ENCODE results near the gene RAPGEF6.

RAPGEF6 gene

GRCh38 chr5:131607418-131607817 lies 27.6 kb downstream of the RAPGEF6 start:
- no peak for ATAC-seq

DNA sequence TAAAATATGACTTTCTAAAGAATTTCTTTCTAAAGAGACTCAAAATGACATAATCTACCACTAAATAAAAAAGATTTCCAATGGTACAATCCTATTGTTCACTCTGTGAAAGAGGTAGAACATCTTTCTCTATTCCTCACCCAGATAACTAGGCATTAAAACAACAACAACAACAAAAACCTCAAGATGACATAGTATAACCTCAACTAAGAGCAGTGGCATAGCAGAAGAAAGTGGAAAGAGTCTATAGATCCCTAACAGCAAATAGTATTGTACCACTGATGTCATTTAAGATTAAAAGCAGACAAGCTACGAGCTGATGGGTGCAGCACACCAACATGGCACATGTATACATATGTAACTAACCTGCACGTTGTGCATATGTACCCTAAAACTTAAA lies 29.9 kb downstream of the RAPGEF6 start:
- TF ChIP-seq ZNF70 (CRISPR knock-in tag; IDR thresholded peaks at IDR 0.05) (no peak), RARB (CRISPR knock-in tag; IDR thresholded peaks at IDR 0.05) (no peak), SNAI2 (CRISPR knock-in tag; IDR thresholded peaks at IDR 0.05) (no peak), ZNF565 (CRISPR knock-in tag; conservative IDR thresholded peaks at IDR 0.05; ENCODE audit: low read depth) (no peak), ISL1 (CRISPR knock-in tag; IDR thresholded peaks at IDR 0.05) (no peak), ZC3H10 (CRISPR knock-in tag; IDR thresholded peaks at IDR 0.05) (no peak), ZFP30 (CRISPR knock-in tag; IDR thresholded peaks at IDR 0.05) (no peak), CREB5 (CRISPR knock-in tag; IDR thresholded peaks at IDR 0.05; ENCODE audit: low read depth) (no peak), PPARA (CRISPR knock-in tag; IDR thresholded peaks at IDR 0.05; ENCODE audit: borderline replicate concordance) (no peak)
- TF ChIP-seq, protein P1, sequence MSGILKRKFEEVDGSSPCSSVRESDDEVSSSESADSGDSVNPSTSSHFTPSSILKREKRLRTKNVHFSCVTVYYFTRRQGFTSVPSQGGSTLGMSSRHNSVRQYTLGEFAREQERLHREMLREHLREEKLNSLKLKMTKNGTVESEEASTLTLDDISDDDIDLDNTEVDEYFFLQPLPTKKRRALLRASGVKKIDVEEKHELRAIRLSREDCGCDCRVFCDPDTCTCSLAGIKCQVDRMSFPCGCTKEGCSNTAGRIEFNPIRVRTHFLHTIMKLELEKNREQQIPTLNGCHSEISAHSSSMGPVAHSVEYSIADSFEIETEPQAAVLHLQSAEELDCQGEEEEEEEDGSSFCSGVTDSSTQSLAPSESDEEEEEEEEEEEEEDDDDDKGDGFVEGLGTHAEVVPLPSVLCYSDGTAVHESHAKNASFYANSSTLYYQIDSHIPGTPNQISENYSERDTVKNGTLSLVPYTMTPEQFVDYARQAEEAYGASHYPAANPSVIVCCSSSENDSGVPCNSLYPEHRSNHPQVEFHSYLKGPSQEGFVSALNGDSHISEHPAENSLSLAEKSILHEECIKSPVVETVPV (CRISPR knock-in tag; IDR thresholded peaks at IDR 0.05): no peak
- ATAC-seq: no peak

More at GRCh38 chr5:131607418-131607817, 27.6 kb downstream of the RAPGEF6 start:
- TF ChIP-seq, protein P2, sequence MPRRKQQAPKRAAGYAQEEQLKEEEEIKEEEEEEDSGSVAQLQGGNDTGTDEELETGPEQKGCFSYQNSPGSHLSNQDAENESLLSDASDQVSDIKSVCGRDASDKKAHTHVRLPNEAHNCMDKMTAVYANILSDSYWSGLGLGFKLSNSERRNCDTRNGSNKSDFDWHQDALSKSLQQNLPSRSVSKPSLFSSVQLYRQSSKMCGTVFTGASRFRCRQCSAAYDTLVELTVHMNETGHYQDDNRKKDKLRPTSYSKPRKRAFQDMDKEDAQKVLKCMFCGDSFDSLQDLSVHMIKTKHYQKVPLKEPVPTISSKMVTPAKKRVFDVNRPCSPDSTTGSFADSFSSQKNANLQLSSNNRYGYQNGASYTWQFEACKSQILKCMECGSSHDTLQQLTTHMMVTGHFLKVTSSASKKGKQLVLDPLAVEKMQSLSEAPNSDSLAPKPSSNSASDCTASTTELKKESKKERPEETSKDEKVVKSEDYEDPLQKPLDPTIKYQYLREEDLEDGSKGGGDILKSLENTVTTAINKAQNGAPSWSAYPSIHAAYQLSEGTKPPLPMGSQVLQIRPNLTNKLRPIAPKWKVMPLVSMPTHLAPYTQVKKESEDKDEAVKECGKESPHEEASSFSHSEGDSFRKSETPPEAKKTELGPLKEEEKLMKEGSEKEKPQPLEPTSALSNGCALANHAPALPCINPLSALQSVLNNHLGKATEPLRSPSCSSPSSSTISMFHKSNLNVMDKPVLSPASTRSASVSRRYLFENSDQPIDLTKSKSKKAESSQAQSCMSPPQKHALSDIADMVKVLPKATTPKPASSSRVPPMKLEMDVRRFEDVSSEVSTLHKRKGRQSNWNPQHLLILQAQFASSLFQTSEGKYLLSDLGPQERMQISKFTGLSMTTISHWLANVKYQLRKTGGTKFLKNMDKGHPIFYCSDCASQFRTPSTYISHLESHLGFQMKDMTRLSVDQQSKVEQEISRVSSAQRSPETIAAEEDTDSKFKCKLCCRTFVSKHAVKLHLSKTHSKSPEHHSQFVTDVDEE (CRISPR knock-in tag; IDR thresholded peaks at IDR 0.05): no peak
- TF ChIP-seq ZFP3 (CRISPR knock-in tag; IDR thresholded peaks at IDR 0.05) (no peak), ISL1 (CRISPR knock-in tag; IDR thresholded peaks at IDR 0.05) (no peak), ZNF8 (CRISPR knock-in tag; IDR thresholded peaks at IDR 0.05) (no peak), ZNF70 (CRISPR knock-in tag; IDR thresholded peaks at IDR 0.05) (no peak), ARNTL (CRISPR knock-in tag; IDR thresholded peaks at IDR 0.05; ENCODE audit: borderline replicate concordance, low read depth) (no peak), BACH2 (CRISPR knock-in tag; IDR thresholded peaks at IDR 0.05; ENCODE audit: borderline replicate concordance) (no peak), ZC3H10 (CRISPR knock-in tag; IDR thresholded peaks at IDR 0.05) (no peak), GLIS3 (CRISPR knock-in tag; IDR thresholded peaks at IDR 0.05) (no peak), ZNF565 (CRISPR knock-in tag; conservative IDR thresholded peaks at IDR 0.05; ENCODE audit: low read depth) (no peak), PPARA (CRISPR knock-in tag; IDR thresholded peaks at IDR 0.05; ENCODE audit: borderline replicate concordance) (no peak), TOX (CRISPR knock-in tag; IDR thresholded peaks at IDR 0.05; ENCODE audit: borderline replicate concordance) (no peak), ESRRG (CRISPR knock-in tag; IDR thresholded peaks at IDR 0.05) (no peak)
- TF ChIP-seq, protein P1 (CRISPR knock-in tag; IDR thresholded peaks at IDR 0.05): no peak

DNA sequence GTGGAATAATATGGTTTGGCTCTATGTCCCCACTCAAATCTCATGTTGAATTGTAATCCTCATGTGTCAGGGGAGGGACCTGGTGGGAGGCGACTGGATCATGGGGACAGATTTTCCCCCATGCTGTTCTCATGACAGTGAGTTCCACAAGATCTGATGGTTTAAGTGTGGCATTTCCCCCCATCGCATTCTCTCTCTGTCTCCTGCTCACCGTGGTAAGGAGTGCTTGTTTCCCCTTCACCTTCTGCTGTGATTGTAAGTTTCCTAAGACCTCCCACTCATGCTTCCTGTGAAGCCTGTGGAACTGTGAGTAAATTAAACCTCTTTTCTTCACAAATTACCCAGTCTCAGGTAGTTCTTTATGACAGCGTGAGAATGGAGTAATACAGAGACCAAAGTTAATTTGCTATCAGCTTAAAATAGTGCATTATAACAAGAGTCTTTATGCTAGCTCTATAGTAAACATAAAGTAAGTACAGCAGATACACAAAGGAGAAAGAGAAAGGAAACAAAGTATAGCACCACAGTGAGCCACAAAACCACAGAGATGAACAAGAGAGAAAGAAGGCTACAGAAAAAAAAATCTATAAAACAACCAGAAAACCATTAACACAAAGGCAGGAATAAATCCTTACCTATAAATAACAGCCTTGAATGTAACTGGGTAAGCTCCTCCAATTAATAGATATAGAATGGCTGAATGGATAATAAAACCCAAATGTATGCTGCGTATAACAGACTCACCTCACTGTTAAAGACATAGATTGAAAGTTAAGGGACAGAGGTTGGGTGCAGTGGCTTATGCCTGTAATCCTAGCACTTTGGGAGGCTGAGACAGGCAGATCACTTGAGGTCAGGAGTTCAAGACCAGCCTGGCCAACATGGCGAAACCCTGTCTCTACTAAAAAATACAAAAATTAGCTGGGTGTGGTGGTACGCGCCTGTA lies 39.7 kb downstream of the RAPGEF6 start:
- no peak for TF ChIP-seq ISL1 (CRISPR knock-in tag; IDR thresholded peaks at IDR 0.05)
- TF ChIP-seq, protein P3, sequence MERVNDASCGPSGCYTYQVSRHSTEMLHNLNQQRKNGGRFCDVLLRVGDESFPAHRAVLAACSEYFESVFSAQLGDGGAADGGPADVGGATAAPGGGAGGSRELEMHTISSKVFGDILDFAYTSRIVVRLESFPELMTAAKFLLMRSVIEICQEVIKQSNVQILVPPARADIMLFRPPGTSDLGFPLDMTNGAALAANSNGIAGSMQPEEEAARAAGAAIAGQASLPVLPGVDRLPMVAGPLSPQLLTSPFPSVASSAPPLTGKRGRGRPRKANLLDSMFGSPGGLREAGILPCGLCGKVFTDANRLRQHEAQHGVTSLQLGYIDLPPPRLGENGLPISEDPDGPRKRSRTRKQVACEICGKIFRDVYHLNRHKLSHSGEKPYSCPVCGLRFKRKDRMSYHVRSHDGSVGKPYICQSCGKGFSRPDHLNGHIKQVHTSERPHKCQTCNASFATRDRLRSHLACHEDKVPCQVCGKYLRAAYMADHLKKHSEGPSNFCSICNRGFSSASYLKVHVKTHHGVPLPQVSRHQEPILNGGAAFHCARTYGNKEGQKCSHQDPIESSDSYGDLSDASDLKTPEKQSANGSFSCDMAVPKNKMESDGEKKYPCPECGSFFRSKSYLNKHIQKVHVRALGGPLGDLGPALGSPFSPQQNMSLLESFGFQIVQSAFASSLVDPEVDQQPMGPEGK (CRISPR knock-in tag; IDR thresholded peaks at IDR 0.05; ENCODE audit: borderline replicate concordance): no peak
- TF ChIP-seq ZNF70 (CRISPR knock-in tag; IDR thresholded peaks at IDR 0.05): no peak
- TF ChIP-seq, protein P2 (CRISPR knock-in tag; IDR thresholded peaks at IDR 0.05): no peak
- no peak for TF ChIP-seq SNAI2 (CRISPR knock-in tag; IDR thresholded peaks at IDR 0.05)
- TF ChIP-seq RARB (CRISPR knock-in tag; IDR thresholded peaks at IDR 0.05): no peak
- no peak for TF ChIP-seq OSR1 (CRISPR knock-in tag; IDR thresholded peaks at IDR 0.05)
- TF ChIP-seq ZNF8 (CRISPR knock-in tag; IDR thresholded peaks at IDR 0.05): no peak
- TF ChIP-seq TCF4 (CRISPR knock-in tag; IDR thresholded peaks at IDR 0.05; ENCODE audit: borderline replicate concordance): no peak
- TF ChIP-seq ZFP3 (CRISPR knock-in tag; IDR thresholded peaks at IDR 0.05): no peak
- TF ChIP-seq ZFP30 (CRISPR knock-in tag; IDR thresholded peaks at IDR 0.05): no peak
- no peak for TF ChIP-seq CSDC2 (CRISPR knock-in tag; IDR thresholded peaks at IDR 0.05)
- TF ChIP-seq TOX (CRISPR knock-in tag; IDR thresholded peaks at IDR 0.05; ENCODE audit: borderline replicate concordance): no peak
- no peak for TF ChIP-seq ESRRG (CRISPR knock-in tag; IDR thresholded peaks at IDR 0.05)
- TF ChIP-seq ARNTL (CRISPR knock-in tag; IDR thresholded peaks at IDR 0.05; ENCODE audit: borderline replicate concordance, low read depth): no peak
- TF ChIP-seq PPARA (CRISPR knock-in tag; IDR thresholded peaks at IDR 0.05; ENCODE audit: borderline replicate concordance): no peak
- no peak for ATAC-seq
